ENCODE data around the gene POLR2L. TPM values are rescaled to one million over a fixed set of nuclear protein-coding genes. Genes with fewer than 3 reads are reported as not detected.
A peak's percentile ranks its signal among the peaks of the same experiment; 100 is the strongest.

The POLR2L gene
- polyA plus RNA-seq = 100 to 1,000 TPM in 1 of 2 donors, 10 to 100 TPM in 1; 64.9 to 177 TPM

- Histone ChIP-seq H3K9me3 (ENCODE audit: control insufficient read depth in 2 of 2, insufficient read depth in 1 of 2, low read depth in 1 of 2, low read length in 1 of 2) (no peaks in the 10 kb centered on the region), H3K27me3 (ENCODE audit: control insufficient read depth in 1 of 2, insufficient read depth in 2 of 2, low read length in 2 of 2) (no peaks in the 10 kb centered on the region), H3K36me3 (ENCODE audit: control insufficient read depth in 2 of 2, insufficient read depth in 2 of 2, low read length in 1 of 2) (peaks cover 0 to 21% of the 10 kb centered on the region in 2 donors), H3K4me3 (ENCODE audit: low read depth in 1 of 2, low read length in 2 of 2) (peak within 1 kb of the TSS; percentile 72 to 92), H3K4me1 (ENCODE audit: control insufficient read depth in 2 of 2, insufficient read depth in 2 of 2, low read length in 1 of 2) (peaks cover 10 to 23% of the 10 kb centered on the region in 2 donors), H3K27ac (ENCODE audit: low read depth in 2 of 2, low read length in 1 of 2) (peak within 1 kb of the TSS; percentile 72 to 79)
- 0% methylated on average over 59 to 87 of the region's 87 CpGs for WGBS, 2 donors
Observed at GRCh38 chr11:842370-843002, at the start of gene POLR2L, which contains the start of gene TSPAN4. Gene POLR2L (minus strand): TSS chr11:842529. CDS start chr11:842508, 21 bp downstream. Gene TSPAN4 (plus strand): TSS chr11:842852. CDS start chr11:850305, 7,453 bp downstream.

GRCh38 chr11:890794-891540, 48.6 kb upstream of the POLR2L start:
- peaks cover 0 to 4% of the 10 kb centered on the region in 2 donors for H3K4me1 ChIP-seq (ENCODE audit: control insufficient read depth in 2 of 2, insufficient read depth in 2 of 2, low read length in 1 of 2)
- 81 to 82% methylated on average over 27 of the region's 27 CpGs for WGBS, 2 donors
- H3K27me3 ChIP-seq (ENCODE audit: control insufficient read depth in 1 of 2, insufficient read depth in 2 of 2, low read length in 2 of 2) = no peaks in the 10 kb centered on the region
- H3K4me3 ChIP-seq (ENCODE audit: low read depth in 1 of 2, low read length in 2 of 2) = no peak overlapping the region
- peaks cover 0 to 37% of the 10 kb centered on the region in 2 donors for H3K36me3 ChIP-seq (ENCODE audit: control insufficient read depth in 2 of 2, insufficient read depth in 2 of 2, low read length in 1 of 2)
- H3K9me3 ChIP-seq (ENCODE audit: control insufficient read depth in 2 of 2, insufficient read depth in 1 of 2, low read depth in 1 of 2, low read length in 1 of 2) = no peaks in the 10 kb centered on the region
- H3K27ac ChIP-seq (ENCODE audit: low read depth in 2 of 2, low read length in 1 of 2) = no peak overlapping the region

GRCh38 chr11:889687-890475, 47.6 kb upstream of the POLR2L start:
- Histone ChIP-seq H3K4me3 (ENCODE audit: low read depth in 1 of 2, low read length in 2 of 2) (no peak overlapping the region), H3K36me3 (ENCODE audit: control insufficient read depth in 2 of 2, insufficient read depth in 2 of 2, low read length in 1 of 2) (peaks cover 0 to 35% of the 10 kb centered on the region in 2 donors), H3K27me3 (ENCODE audit: control insufficient read depth in 1 of 2, insufficient read depth in 2 of 2, low read length in 2 of 2) (no peaks in the 10 kb centered on the region), H3K4me1 (ENCODE audit: control insufficient read depth in 2 of 2, insufficient read depth in 2 of 2, low read length in 1 of 2) (peaks cover 0 to 4% of the 10 kb centered on the region in 2 donors), H3K9me3 (ENCODE audit: control insufficient read depth in 2 of 2, insufficient read depth in 1 of 2, low read depth in 1 of 2, low read length in 1 of 2) (no peaks in the 10 kb centered on the region), H3K27ac (ENCODE audit: low read depth in 2 of 2, low read length in 1 of 2) (no peak overlapping the region)
- WGBS, 2 donors = 90 to 92% methylated on average over 32 of the region's 32 CpGs

GRCh38 chr11:889257-889656, 46.9 kb upstream of the POLR2L start:
- Histone ChIP-seq H3K27ac (ENCODE audit: low read depth in 2 of 2, low read length in 1 of 2) (no peak overlapping the region), H3K27me3 (ENCODE audit: control insufficient read depth in 1 of 2, insufficient read depth in 2 of 2, low read length in 2 of 2) (no peaks in the 10 kb centered on the region), H3K4me1 (ENCODE audit: control insufficient read depth in 2 of 2, insufficient read depth in 2 of 2, low read length in 1 of 2) (peaks cover 0 to 4% of the 10 kb centered on the region in 2 donors), H3K9me3 (ENCODE audit: control insufficient read depth in 2 of 2, insufficient read depth in 1 of 2, low read depth in 1 of 2, low read length in 1 of 2) (no peaks in the 10 kb centered on the region), H3K36me3 (ENCODE audit: control insufficient read depth in 2 of 2, insufficient read depth in 2 of 2, low read length in 1 of 2) (peaks cover 0 to 35% of the 10 kb centered on the region in 2 donors), H3K4me3 (ENCODE audit: low read depth in 1 of 2, low read length in 2 of 2) (no peak overlapping the region)
- 91% methylated on average over 13 of the region's 13 CpGs for WGBS, 2 donors

- 89 to 92% methylated on average over 45 of the region's 45 CpGs for WGBS, 2 donors
- Histone ChIP-seq H3K9me3 (ENCODE audit: control insufficient read depth in 2 of 2, insufficient read depth in 1 of 2, low read depth in 1 of 2, low read length in 1 of 2) (no peaks in the 10 kb centered on the region), H3K36me3 (ENCODE audit: control insufficient read depth in 2 of 2, insufficient read depth in 2 of 2, low read length in 1 of 2) (peaks cover 0 to 33% of the 10 kb centered on the region in 2 donors)
Observed at GRCh38 chr11:888310-889212, 46.2 kb upstream of the POLR2L start.

GRCh38 chr11:887589-887988, 45.3 kb upstream of the POLR2L start:
- peaks cover 0 to 39% of the 10 kb centered on the region in 2 donors for H3K36me3 ChIP-seq (ENCODE audit: control insufficient read depth in 2 of 2, insufficient read depth in 2 of 2, low read length in 1 of 2)
- 93 to 94% methylated on average over 14 of the region's 14 CpGs for WGBS, 2 donors
- H3K27me3 ChIP-seq (ENCODE audit: control insufficient read depth in 1 of 2, insufficient read depth in 2 of 2, low read length in 2 of 2) = no peaks in the 10 kb centered on the region
- H3K4me1 ChIP-seq (ENCODE audit: control insufficient read depth in 2 of 2, insufficient read depth in 2 of 2, low read length in 1 of 2) = peaks cover 0 to 4% of the 10 kb centered on the region in 2 donors
- H3K27ac ChIP-seq (ENCODE audit: low read depth in 2 of 2, low read length in 1 of 2) = no peak overlapping the region
- H3K4me3 ChIP-seq (ENCODE audit: low read depth in 1 of 2, low read length in 2 of 2) = no peak overlapping the region
- H3K9me3 ChIP-seq (ENCODE audit: control insufficient read depth in 2 of 2, insufficient read depth in 1 of 2, low read depth in 1 of 2, low read length in 1 of 2) = no peaks in the 10 kb centered on the region

More at GRCh38 chr11:888310-889212, 46.2 kb upstream of the POLR2L start:
- Histone ChIP-seq H3K4me1 (ENCODE audit: control insufficient read depth in 2 of 2, insufficient read depth in 2 of 2, low read length in 1 of 2) (peaks cover 0 to 4% of the 10 kb centered on the region in 2 donors), H3K27me3 (ENCODE audit: control insufficient read depth in 1 of 2, insufficient read depth in 2 of 2, low read length in 2 of 2) (no peaks in the 10 kb centered on the region), H3K27ac (ENCODE audit: low read depth in 2 of 2, low read length in 1 of 2) (no peak overlapping the region), H3K4me3 (ENCODE audit: low read depth in 1 of 2, low read length in 2 of 2) (no peak overlapping the region)

GRCh38 chr11:886568-886967, 44.2 kb upstream of the POLR2L start:
- 95 to 96% methylated on average over 17 of the region's 17 CpGs for WGBS, 2 donors
- Histone ChIP-seq H3K4me1 (ENCODE audit: control insufficient read depth in 2 of 2, insufficient read depth in 2 of 2, low read length in 1 of 2) (peaks cover 0 to 4% of the 10 kb centered on the region in 2 donors), H3K27ac (ENCODE audit: low read depth in 2 of 2, low read length in 1 of 2) (no peak overlapping the region), H3K27me3 (ENCODE audit: control insufficient read depth in 1 of 2, insufficient read depth in 2 of 2, low read length in 2 of 2) (no peaks in the 10 kb centered on the region), H3K36me3 (ENCODE audit: control insufficient read depth in 2 of 2, insufficient read depth in 2 of 2, low read length in 1 of 2) (peaks cover 0 to 40% of the 10 kb centered on the region in 2 donors), H3K4me3 (ENCODE audit: low read depth in 1 of 2, low read length in 2 of 2) (no peak overlapping the region), H3K9me3 (ENCODE audit: control insufficient read depth in 2 of 2, insufficient read depth in 1 of 2, low read depth in 1 of 2, low read length in 1 of 2) (no peaks in the 10 kb centered on the region)

GRCh38 chr11:884578-885070, 42.3 kb upstream of the POLR2L start:
- Histone ChIP-seq H3K4me3 (ENCODE audit: low read depth in 1 of 2, low read length in 2 of 2) (no peak overlapping the region), H3K36me3 (ENCODE audit: control insufficient read depth in 2 of 2, insufficient read depth in 2 of 2, low read length in 1 of 2) (peaks cover 0 to 48% of the 10 kb centered on the region in 2 donors), H3K27me3 (ENCODE audit: control insufficient read depth in 1 of 2, insufficient read depth in 2 of 2, low read length in 2 of 2) (no peaks in the 10 kb centered on the region), H3K27ac (ENCODE audit: low read depth in 2 of 2, low read length in 1 of 2) (no peak overlapping the region), H3K9me3 (ENCODE audit: control insufficient read depth in 2 of 2, insufficient read depth in 1 of 2, low read depth in 1 of 2, low read length in 1 of 2) (no peaks in the 10 kb centered on the region), H3K4me1 (ENCODE audit: control insufficient read depth in 2 of 2, insufficient read depth in 2 of 2, low read length in 1 of 2) (peaks cover 0 to 2% of the 10 kb centered on the region in 2 donors)
- WGBS, 2 donors = 90% methylated on average over 16 of the region's 16 CpGs
